ENCODE measurements around the gene DLGAP1. TPM values are rescaled to one million over a fixed set of nuclear protein-coding genes. Genes with fewer than 3 reads are reported as not detected.

The DLGAP1 gene
- total and polyA plus RNA-seq, 7 experiments from 2014 or later = 0.32 to 1.0 TPM; not detected in 5

DNA sequence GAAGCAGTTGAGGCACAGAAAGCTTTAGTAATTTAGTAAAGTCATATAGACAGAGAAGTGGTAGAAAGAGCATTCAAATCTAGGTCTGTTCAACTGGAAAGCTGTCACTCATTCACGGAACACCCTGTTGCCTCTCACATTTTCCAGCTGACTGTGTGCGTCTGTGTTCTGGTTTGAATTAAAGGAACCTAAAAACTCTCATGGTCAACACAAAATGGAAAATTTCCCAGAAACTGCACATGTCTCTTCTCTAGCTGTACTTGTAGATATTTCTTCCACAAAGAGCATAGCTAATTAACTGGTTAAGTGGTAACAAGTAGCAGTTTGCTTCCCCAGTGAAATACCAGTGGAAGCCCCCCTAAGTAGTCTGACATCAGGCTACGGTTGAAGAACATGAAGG lies 614.3 kb downstream of the DLGAP1 start:
- POLR2A ChIA-PET = no interaction called here
- no peaks in the 10 kb centered on the region for H3K36me3 ChIP-seq (ENCODE audit: control insufficient read depth in 2 of 3, insufficient read depth in 3 of 3, low read length in 3 of 3)
- Mint-ChIP-seq H3K36me3 (no peaks in the 10 kb centered on the region), H3K27ac (no peak overlapping the region), H3K4me1 (no peaks in the 10 kb centered on the region), H3K27me3 (peaks cover 10 to 27% (median 24%) of the 10 kb centered on the region in 5 donors), H3K9me3 (no peaks in the 10 kb centered on the region), H3K4me3 (no peak overlapping the region)
- H3K27me3 ChIP-seq (ENCODE audit: control insufficient read depth in 2 of 2, insufficient read depth in 2 of 2, low read length in 2 of 2) = peaks cover 0 to 4% of the 10 kb centered on the region in 2 donors
- H3K4me1 ChIP-seq (ENCODE audit: control insufficient read depth in 2 of 2, insufficient read depth in 2 of 2, low read length in 2 of 2) = no peaks in the 10 kb centered on the region
- intact Hi-C loops (cut with micrococcal nuclease) = no loop called here
- no peaks in the 10 kb centered on the region for H3K9me3 ChIP-seq (ENCODE audit: control insufficient read depth in 2 of 3, low read length in 3 of 3)
- H3K27ac ChIP-seq (ENCODE audit: low read depth, low read length) = no peak overlapping the region
- no peak for ATAC-seq
- no peak for DNase-seq
- CTCF ChIA-PET = no interaction called here
- no peak overlapping the region for H3K4me3 ChIP-seq (ENCODE audit: low read length)

DNA sequence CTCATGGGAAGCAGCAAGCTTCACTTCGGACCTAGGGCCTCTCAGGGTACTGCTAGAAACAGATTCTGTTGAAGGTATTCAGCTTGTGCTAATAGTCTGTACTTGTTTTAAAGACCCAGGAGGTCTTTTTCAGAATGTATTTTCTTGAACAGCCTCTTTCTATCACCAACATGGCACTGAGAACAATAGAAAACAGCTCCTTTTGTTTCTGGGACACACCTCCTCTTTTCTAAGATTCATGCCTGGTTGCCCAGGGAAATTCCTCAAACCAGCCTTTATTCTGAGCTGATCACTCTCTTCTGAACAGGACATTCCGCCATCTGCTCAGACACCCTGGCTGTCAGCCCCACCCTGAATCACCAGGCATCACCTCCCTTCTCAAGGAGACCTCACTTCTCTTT lies 615.5 kb downstream of the DLGAP1 start:
- Mint-ChIP-seq H3K9me3 (no peaks in the 10 kb centered on the region), H3K4me3 (no peak overlapping the region), H3K27ac (no peak overlapping the region), H3K27me3 (peaks cover 10 to 32% (median 26%) of the 10 kb centered on the region in 5 donors), H3K36me3 (no peaks in the 10 kb centered on the region), H3K4me1 (no peaks in the 10 kb centered on the region)
- Histone ChIP-seq H3K4me3 (ENCODE audit: low read length) (no peak overlapping the region), H3K9me3 (ENCODE audit: control insufficient read depth in 2 of 3, low read length in 3 of 3) (no peaks in the 10 kb centered on the region), H3K27ac (ENCODE audit: low read depth, low read length) (no peak overlapping the region), H3K36me3 (ENCODE audit: control insufficient read depth in 2 of 3, insufficient read depth in 3 of 3, low read length in 3 of 3) (no peaks in the 10 kb centered on the region), H3K27me3 (ENCODE audit: control insufficient read depth in 2 of 2, insufficient read depth in 2 of 2, low read length in 2 of 2) (peaks cover 0 to 4% of the 10 kb centered on the region in 2 donors), H3K4me1 (ENCODE audit: control insufficient read depth in 2 of 2, insufficient read depth in 2 of 2, low read length in 2 of 2) (no peaks in the 10 kb centered on the region)
- ChIA-PET CTCF (no interaction called here), POLR2A (no interaction called here)
- intact Hi-C loops (cut with micrococcal nuclease) = no loop called here
- no peak for ATAC-seq
- no peak for DNase-seq

DNA sequence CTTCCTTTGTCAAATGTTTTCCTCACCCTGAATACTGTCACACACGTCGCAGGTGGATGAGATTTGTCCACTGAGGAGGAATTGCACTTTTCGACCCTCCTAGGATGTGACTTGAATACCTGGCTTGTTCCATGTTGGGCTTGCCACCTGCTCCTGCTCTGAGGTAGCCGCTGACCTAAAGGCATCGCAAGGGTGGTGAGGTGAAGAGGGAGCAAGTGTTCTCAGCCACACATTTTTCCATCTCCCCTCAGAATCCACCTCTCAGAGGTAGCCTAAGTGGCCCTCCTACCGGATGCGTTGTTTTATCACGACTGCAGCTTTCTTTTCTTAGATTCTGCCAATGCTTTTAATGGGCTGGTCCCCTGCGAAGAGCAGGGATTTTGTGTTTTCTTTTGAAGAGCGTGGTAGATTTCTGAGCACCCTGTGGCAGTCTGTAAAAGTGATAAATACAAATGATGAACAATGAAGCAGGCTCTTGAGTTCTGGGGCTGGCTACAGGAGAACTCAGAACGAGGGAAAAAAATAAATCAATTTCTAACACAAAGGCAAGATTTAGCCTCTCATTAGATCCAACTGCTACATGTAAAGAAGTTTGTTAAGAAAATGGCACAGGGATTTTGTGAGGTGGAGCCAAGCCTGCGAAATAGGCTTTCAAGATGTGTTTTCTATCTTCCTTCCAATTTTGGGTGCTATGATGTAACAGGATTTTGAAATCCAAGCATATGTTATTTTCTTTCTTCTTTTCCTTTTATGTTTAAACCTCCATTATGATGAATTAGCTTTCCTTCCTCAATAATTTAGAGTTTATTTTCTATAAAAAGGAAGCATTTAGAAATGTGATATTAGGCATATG lies 618.4 kb downstream of the DLGAP1 start:
- no peaks in the 10 kb centered on the region for H3K4me1 Mint-ChIP-seq
- no peaks in the 10 kb centered on the region for H3K4me1 ChIP-seq (ENCODE audit: control insufficient read depth in 2 of 2, insufficient read depth in 2 of 2, low read length in 2 of 2)
- H3K9me3 ChIP-seq (ENCODE audit: control insufficient read depth in 2 of 3, low read length in 3 of 3) = no peaks in the 10 kb centered on the region
- no peak for ATAC-seq
- H3K4me3 ChIP-seq (ENCODE audit: low read length) = no peak overlapping the region
- ChIA-PET CTCF (no interaction called here), POLR2A (no interaction called here)
- H3K27me3 Mint-ChIP-seq = peaks cover 10 to 30% (median 22%) of the 10 kb centered on the region in 5 donors
- no peaks in the 10 kb centered on the region for H3K36me3 ChIP-seq (ENCODE audit: control insufficient read depth in 2 of 3, insufficient read depth in 3 of 3, low read length in 3 of 3)
- H3K9me3 Mint-ChIP-seq = peaks cover 0 to 1% (median 0%) of the 10 kb centered on the region in 11 donors
- DNase-seq = no peak
- H3K27ac Mint-ChIP-seq = no peak overlapping the region
- no peak overlapping the region for H3K4me3 Mint-ChIP-seq
- intact Hi-C loops (cut with micrococcal nuclease) = no loop called here
- no peaks in the 10 kb centered on the region for H3K36me3 Mint-ChIP-seq
- no peak overlapping the region for H3K27ac ChIP-seq (ENCODE audit: low read depth, low read length)
- H3K27me3 ChIP-seq (ENCODE audit: control insufficient read depth in 2 of 2, insufficient read depth in 2 of 2, low read length in 2 of 2) = peaks cover 0 to 4% of the 10 kb centered on the region in 2 donors

DNA sequence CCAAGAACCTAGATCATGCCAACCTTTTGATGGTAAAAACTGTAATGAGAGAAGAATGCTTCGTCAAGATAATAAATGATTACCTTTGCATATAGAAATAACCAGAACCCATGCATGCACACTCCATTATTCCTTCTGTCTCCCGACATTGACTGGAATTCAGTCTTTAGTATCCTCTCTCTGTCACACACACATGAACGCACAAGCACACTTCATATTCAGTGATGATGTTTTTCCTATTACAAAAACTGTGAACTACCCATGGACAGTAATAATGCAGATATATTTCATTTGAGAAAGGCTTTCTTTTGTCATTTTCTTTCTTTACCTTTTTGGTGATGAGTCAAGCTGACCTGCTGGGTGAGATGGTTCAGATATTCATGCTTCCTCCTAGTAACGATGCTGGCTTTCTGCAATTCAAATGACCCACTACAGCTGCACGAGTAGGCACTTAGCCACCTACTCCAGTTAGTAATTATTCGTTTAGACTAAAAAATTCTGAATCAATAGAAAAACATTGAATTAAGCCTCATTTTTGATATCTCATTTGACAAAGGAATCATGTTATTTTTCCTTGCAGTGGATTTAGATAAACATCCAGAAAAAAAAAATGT lies 623.0 kb downstream of the DLGAP1 start:
- H3K27me3 Mint-ChIP-seq = peaks cover 0 to 12% (median 5%) of the 10 kb centered on the region in 5 donors
- Histone ChIP-seq H3K27ac (ENCODE audit: low read depth, low read length) (no peak overlapping the region), H3K27me3 (ENCODE audit: control insufficient read depth in 2 of 2, insufficient read depth in 2 of 2, low read length in 2 of 2) (no peaks in the 10 kb centered on the region), H3K4me1 (ENCODE audit: control insufficient read depth in 2 of 2, insufficient read depth in 2 of 2, low read length in 2 of 2) (no peaks in the 10 kb centered on the region), H3K36me3 (ENCODE audit: control insufficient read depth in 2 of 3, insufficient read depth in 3 of 3, low read length in 3 of 3) (no peaks in the 10 kb centered on the region), H3K9me3 (ENCODE audit: control insufficient read depth in 2 of 3, low read length in 3 of 3) (no peaks in the 10 kb centered on the region), H3K4me3 (ENCODE audit: low read length) (no peak overlapping the region)
- ChIA-PET CTCF (no interaction called here), POLR2A (no interaction called here)
- no peak for ATAC-seq
- H3K9me3 Mint-ChIP-seq = peaks cover 0 to 1% (median 0%) of the 10 kb centered on the region in 11 donors
- no peak overlapping the region for H3K27ac Mint-ChIP-seq
- H3K4me3 Mint-ChIP-seq = no peak overlapping the region
- H3K36me3 Mint-ChIP-seq = no peaks in the 10 kb centered on the region
- H3K4me1 Mint-ChIP-seq = no peaks in the 10 kb centered on the region
- no peak for DNase-seq
- intact Hi-C loops (cut with micrococcal nuclease) = no loop called here

DNA sequence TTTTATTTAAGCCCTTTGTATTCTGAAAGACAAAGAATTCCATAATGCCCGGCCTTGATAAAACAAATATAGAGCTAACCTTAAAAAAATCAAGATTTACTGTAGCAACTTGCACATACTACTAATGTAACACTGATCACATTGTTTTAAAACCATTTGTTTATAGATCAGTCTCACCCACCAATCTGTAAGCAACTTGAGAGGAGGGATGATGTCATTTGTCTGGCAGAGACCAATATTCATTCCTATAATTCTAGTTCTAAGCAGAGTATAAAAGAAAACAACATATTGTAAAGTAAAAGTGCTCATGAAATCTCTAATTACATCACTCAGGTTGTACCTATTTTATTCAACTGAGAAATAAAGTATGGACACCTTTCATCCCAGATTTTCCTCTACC lies 624.5 kb downstream of the DLGAP1 start:
- DNase-seq (no peak), ATAC-seq (no peak)
- intact Hi-C loops (cut with micrococcal nuclease) = no loop called here
- H3K36me3 ChIP-seq (ENCODE audit: control insufficient read depth in 2 of 3, insufficient read depth in 3 of 3, low read length in 3 of 3) = no peaks in the 10 kb centered on the region
- ChIA-PET CTCF (no interaction called here), POLR2A (no interaction called here)
- Mint-ChIP-seq H3K4me3 (no peak overlapping the region), H3K36me3 (no peaks in the 10 kb centered on the region), H3K27ac (no peak overlapping the region), H3K27me3 (peaks cover 0 to 21% (median 11%) of the 10 kb centered on the region in 5 donors), H3K4me1 (peaks cover 0 to 2% (median 0%) of the 10 kb centered on the region in 7 donors), H3K9me3 (peaks cover 0 to 1% (median 0%) of the 10 kb centered on the region in 11 donors)
- H3K9me3 ChIP-seq (ENCODE audit: control insufficient read depth in 2 of 3, low read length in 3 of 3) = no peaks in the 10 kb centered on the region
- no peaks in the 10 kb centered on the region for H3K4me1 ChIP-seq (ENCODE audit: control insufficient read depth in 2 of 2, insufficient read depth in 2 of 2, low read length in 2 of 2)
- no peaks in the 10 kb centered on the region for H3K27me3 ChIP-seq (ENCODE audit: control insufficient read depth in 2 of 2, insufficient read depth in 2 of 2, low read length in 2 of 2)
- no peak overlapping the region for H3K4me3 ChIP-seq (ENCODE audit: low read length)
- no peak overlapping the region for H3K27ac ChIP-seq (ENCODE audit: low read depth, low read length)

GRCh38 chr18:3827236-3827845 lies 627.8 kb downstream of the DLGAP1 start:
- intact Hi-C loops (cut with micrococcal nuclease) = no loop called here
- DNase-seq (no peak), ATAC-seq (no peak)
- no peaks in the 10 kb centered on the region for H3K36me3 Mint-ChIP-seq
- no peak overlapping the region for H3K4me3 Mint-ChIP-seq
- Histone ChIP-seq H3K9me3 (ENCODE audit: control insufficient read depth in 2 of 3, low read length in 3 of 3) (no peaks in the 10 kb centered on the region), H3K27me3 (ENCODE audit: control insufficient read depth in 2 of 2, insufficient read depth in 2 of 2, low read length in 2 of 2) (no peaks in the 10 kb centered on the region), H3K36me3 (ENCODE audit: control insufficient read depth in 2 of 3, insufficient read depth in 3 of 3, low read length in 3 of 3) (no peaks in the 10 kb centered on the region), H3K4me3 (ENCODE audit: low read length) (no peak overlapping the region), H3K4me1 (ENCODE audit: control insufficient read depth in 2 of 2, insufficient read depth in 2 of 2, low read length in 2 of 2) (no peaks in the 10 kb centered on the region), H3K27ac (ENCODE audit: low read depth, low read length) (no peak overlapping the region)
- CTCF ChIA-PET = no interaction called here
- no peak overlapping the region for H3K27ac Mint-ChIP-seq
- POLR2A ChIA-PET = no interaction called here
- peaks cover 0 to 11% (median 5%) of the 10 kb centered on the region in 5 donors for H3K27me3 Mint-ChIP-seq
- no peaks in the 10 kb centered on the region for H3K9me3 Mint-ChIP-seq
- H3K4me1 Mint-ChIP-seq = peaks cover 0 to 2% (median 0%) of the 10 kb centered on the region in 7 donors

Measured in naive thymus-derived CD4-positive, alpha-beta T cell (primary cell).